Fibroblast of mammary gland (primary cell): ENCODE results near the gene SMOC1.
A peak's percentile ranks its signal among the peaks of the same experiment; 100 is the strongest.

ENCODE experiments used
- DNase-seq: peaks from one replicate; pipeline ENCODE4 v3.0.0-alpha.2; 2010; ENCODE audit warnings: low read depth
- H3K4me3 ChIP-seq: 2 replicates; pipeline ENCODE4 v1.5.1; 2011; ENCODE audit warnings: low read depth, mild to moderate bottlenecking, low read length, moderate library complexity; ENCODE audit not compliant: control insufficient read depth
- TF ChIP-seq, protein P1 (sequence below): conservative IDR thresholded peaks from 2 replicates; pipeline ENCODE4 v1.5.1; 2011; ENCODE audit warnings: low read depth, low read length, inconsistent platforms; ENCODE audit not compliant: control insufficient read depth, insufficient read depth

Gene SMOC1

DNA sequence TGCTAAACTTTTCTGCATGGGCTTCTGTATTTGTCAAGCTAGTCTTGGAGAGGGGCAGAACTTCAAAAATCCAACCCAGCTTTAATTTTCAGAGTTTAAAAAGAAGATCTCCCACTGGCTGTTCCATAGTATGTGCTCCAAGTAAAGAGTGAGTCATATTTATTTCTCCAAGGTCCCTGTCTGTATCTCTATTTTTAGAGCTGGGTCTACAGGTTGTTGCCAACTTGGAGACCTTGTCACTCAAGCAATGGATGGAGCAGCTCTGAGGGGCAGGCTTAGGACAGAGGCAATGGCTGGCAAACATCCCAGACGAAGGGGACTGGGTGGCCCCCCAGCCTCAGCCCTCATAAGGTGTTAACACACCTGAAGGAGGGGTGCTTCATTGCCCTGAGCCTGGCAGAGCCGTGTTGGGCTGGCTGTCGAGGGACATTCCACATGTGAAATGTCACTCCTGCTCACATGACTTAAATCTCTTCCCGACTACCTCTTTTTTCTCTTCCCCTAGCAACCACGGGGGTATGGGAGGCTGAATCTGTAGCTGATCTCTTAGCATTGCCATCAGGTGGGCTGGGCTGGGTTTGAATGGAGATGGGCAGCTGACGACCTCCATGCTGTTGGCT, 103.1 kb downstream of the SMOC1 start:
- DNase-seq = peak; percentile 6
- H3K4me3 ChIP-seq = no peak overlapping the region

DNA sequence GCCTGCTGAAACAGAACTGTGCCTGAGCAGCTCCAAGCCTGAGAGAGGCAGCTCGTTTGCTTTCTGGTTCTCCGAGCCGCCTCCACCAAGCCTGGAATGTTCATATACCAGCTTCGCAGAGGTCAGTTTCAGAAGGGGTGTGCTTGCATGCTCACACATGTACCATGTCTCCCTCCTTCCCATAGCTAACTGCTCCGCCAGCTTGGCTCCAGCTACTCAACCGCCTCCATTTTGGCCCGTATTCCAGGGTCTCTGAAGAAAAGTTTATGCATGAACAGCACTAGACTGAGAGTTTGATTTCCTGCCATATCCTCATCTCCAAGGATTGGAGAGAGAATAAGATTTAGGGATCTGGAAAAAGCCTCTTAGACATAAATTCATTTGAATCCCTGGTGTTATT, 103.7 kb downstream of the SMOC1 start:
- no peak for DNase-seq
- TF ChIP-seq, protein P1, sequence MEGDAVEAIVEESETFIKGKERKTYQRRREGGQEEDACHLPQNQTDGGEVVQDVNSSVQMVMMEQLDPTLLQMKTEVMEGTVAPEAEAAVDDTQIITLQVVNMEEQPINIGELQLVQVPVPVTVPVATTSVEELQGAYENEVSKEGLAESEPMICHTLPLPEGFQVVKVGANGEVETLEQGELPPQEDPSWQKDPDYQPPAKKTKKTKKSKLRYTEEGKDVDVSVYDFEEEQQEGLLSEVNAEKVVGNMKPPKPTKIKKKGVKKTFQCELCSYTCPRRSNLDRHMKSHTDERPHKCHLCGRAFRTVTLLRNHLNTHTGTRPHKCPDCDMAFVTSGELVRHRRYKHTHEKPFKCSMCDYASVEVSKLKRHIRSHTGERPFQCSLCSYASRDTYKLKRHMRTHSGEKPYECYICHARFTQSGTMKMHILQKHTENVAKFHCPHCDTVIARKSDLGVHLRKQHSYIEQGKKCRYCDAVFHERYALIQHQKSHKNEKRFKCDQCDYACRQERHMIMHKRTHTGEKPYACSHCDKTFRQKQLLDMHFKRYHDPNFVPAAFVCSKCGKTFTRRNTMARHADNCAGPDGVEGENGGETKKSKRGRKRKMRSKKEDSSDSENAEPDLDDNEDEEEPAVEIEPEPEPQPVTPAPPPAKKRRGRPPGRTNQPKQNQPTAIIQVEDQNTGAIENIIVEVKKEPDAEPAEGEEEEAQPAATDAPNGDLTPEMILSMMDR = no peak
- H3K4me3 ChIP-seq = no peak overlapping the region

More for the DNA sequence above, 103.1 kb downstream of the SMOC1 start:
- TF ChIP-seq, protein P1 = no peak

DNA sequence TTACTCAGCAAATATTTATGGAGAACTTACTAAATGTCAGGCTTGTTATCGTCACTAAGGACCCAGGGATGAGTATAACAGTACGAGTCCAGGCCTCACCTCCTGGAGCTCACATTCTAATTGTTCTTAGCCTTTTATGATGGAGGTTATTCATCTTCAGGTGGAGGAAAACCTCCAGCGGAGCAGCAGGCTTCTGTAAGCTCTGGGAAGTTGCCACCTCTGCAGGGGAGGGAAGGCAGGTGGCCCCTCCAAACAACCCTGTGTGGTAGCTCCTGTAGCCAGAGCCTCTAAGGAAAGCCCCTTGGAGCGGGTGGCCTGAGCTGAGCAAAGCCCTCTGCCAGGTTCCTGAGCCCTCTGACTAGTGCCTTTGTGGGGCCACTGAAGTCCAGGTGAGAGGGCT, 104.1 kb downstream of the SMOC1 start:
- TF ChIP-seq, protein P1 = no peak
- DNase-seq = no peak
- no peak overlapping the region for H3K4me3 ChIP-seq

DNA sequence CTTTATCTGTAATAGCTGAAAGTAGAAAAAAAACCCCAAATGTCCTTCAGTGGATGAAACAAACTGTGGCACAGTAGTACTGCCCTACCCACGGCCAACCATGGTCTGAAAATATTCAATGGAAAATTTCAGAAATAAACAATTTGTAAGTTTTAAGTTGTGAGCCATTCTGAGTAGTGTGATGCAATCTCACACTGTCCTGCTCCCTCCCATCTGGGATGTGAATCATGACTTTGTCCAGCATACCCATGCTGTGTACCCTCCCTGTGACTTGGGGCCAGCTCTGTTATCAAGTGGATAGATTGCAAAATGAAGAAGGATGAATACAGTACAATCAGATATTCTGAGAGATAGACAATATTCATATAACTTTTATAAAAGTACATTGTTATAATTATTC, 106.2 kb downstream of the SMOC1 start:
- peak; percentile 76 for DNase-seq
- TF ChIP-seq, protein P1 = no peak

DNA sequence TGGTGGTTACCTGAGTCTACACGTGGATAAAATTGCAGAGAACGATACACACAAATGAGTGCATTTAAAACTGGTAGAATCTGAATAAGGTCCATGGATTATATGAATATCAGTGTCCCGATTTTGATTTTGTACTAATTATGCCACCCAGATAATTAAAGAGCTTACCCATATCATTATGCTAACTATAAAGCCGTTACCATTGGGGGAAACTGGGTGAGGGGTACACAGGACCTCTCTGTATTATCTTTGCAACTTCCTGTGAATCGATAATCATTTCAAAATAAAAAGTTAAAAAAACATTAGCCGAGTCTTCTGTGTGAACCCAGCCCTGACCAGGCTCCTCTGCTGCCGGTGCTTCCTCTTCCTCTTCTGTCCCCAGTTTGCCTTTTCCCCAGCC, 107.1 kb downstream of the SMOC1 start:
- no peak overlapping the region for H3K4me3 ChIP-seq
- TF ChIP-seq, protein P1 = no peak
- DNase-seq = no peak

More for the DNA sequence above, 106.2 kb downstream of the SMOC1 start:
- no peak overlapping the region for H3K4me3 ChIP-seq

DNA sequence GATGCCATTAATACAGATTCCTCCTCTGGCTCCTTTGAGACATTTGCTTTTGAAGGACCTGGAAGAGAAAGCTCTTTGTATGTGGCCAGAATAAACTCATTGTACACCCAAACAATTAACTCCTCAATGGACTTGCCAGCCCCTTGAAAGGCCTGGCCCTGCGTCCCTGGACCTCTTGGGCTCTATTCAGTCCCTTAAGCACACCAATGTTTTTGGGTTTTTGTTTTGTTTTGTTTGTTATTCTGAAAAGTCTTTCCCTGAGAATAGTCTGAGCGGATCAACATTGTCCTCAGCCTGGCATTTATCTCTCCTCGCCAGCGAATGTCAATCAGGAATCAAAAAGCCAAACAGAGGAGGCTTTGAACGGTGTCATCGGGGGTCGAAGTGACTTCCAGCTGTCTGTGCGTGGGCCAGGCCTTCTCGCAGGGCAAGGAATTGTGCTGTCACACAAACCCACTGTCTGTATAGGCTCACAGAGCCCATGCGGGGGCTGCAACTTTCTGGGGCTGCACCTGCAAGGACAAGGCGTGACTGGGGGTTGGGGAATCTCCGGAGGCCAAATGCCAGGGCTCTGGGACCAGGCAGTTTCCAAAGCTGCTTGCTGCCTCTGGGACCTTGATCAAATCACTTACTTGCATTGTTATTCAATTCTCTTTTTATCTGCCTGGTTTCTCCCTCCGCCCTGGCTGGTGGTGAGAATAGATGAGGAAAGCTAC, 108.3 kb downstream of the SMOC1 start:
- DNase-seq = no peak
- TF ChIP-seq, protein P1 = no peak
- no peak overlapping the region for H3K4me3 ChIP-seq
